HTERT RPE-1 (cell line): Measurements from ENCODE around the gene SFN.

Source experiments
- in situ Hi-C: fragments of 300-500 bp; cut with MboI; formaldehyde crosslinking; loops from 4 replicates; pipeline ENCODE4 v1.14.3; 2020; ENCODE audit warnings: low sequenced_read_pairs

Gene SFN

DNA sequence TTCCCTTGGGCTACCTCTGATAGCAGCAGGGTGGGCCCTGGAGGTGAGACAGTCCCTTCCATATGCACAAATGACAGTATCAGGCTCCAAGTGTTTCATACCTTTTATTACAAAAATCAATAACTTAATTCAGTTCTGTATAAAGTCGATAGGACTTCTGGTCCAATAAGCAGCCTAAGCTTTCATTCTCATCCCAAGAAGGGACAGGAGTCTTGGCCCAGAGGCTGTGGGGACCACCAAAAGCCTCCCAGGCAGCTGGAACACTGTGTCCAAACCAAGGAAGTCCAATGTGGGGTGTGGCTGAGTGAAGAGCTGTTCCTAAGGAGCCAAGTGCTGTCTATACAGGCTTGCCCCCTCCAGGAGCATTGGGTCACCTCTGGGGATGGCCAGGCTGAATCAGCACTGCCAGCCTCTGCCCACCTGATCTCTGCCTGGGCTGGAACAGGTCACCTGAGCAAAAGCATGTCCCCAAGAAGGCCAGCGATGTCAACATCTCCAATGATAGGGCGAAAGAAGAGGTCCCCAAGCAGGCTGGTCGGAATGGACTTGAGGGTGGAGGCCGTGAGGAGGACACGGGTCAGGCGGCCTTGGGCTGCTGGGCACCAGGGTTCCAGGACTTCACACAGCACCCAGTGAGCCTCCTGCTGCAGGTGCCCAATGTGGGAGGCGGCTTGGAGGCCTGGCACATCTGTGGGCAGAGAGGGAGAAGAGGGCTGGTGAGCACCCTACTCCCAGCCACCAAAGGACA is 48.6 kb downstream of the SFN start:
- in situ Hi-C loops: no loop called here

DNA sequence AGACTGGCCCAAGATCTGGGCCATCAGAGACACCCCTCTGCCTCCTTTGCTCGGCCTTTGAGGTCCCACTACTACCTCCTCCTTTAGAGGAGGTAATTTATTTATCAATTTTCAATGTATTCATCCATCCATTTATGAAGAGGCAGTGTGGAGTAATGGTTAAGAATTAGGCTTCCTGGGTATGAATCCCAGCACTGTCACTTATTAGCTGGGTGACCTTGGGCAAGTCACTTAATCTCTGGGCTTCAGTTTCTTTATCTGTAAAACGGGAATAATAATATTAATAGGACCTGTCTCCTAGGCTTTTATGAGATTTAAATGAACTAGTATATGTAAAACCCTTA is 49.2 kb downstream of the SFN start:
- in situ Hi-C loops: no loop called here

DNA sequence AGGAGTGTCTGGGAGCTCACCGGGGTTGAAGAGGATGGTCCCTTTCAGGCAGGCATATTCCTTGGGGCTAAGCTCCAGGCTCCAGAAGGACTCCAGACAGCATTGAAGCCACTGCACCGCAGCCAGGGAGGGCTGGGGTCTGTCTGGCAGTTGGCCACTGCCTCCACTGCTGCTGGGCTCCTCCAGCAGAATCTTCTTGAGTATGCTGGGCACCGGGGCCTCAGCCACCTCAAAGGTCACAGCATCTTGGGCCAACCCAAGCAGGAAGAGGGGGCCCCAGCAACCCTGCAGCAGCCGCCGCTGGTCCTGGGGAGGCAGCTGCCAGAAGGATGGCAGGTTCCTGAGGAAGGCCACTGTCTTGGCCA is 50.4 kb downstream of the SFN start:
- in situ Hi-C loops: no loop called here
